SKM-1 (cell line): ENCODE data around the gene C13orf42.

Experiments used
- DNase-seq: peaks from one replicate; lab custom pipeline; 2025; ENCODE audit not compliant: unreplicated experiment; lab: John Stamatoyannopoulos, UW

Gene C13orf42

GRCh38 chr13:51067210-51067701 lies 43.8 kb downstream of the C13orf42 start:
- DNase-seq: no peak

GRCh38 chr13:51066091-51066831 lies 44.8 kb downstream of the C13orf42 start:
- no peak for DNase-seq

- DNase-seq: no peak
Observed at GRCh38 chr13:51065372-51066090, 45.5 kb downstream of the C13orf42 start.

- no peak for DNase-seq
Observed at GRCh38 chr13:51064753-51065152, 46.3 kb downstream of the C13orf42 start.

GRCh38 chr13:51063909-51064308 lies 47.2 kb downstream of the C13orf42 start:
- DNase-seq: no peak

GRCh38 chr13:51058461-51059167 lies 52.5 kb downstream of the C13orf42 start:
- no peak for DNase-seq

GRCh38 chr13:51057906-51058305 lies 53.2 kb downstream of the C13orf42 start:
- DNase-seq: no peak

- no peak for DNase-seq
Observed at GRCh38 chr13:51057001-51057400, 54.1 kb downstream of the C13orf42 start.

- DNase-seq: no peak
Observed at GRCh38 chr13:51052581-51052980, 58.5 kb downstream of the C13orf42 start.

GRCh38 chr13:51050021-51050830 lies 60.8 kb downstream of the C13orf42 start:
- DNase-seq: no peak

GRCh38 chr13:51048616-51049015 lies 62.5 kb downstream of the C13orf42 start:
- DNase-seq: no peak

- DNase-seq: no peak
Observed at GRCh38 chr13:51048166-51048461, 63.0 kb downstream of the C13orf42 start.

- no peak for DNase-seq
Observed at GRCh38 chr13:51047434-51048165, 63.5 kb downstream of the C13orf42 start.

GRCh38 chr13:51045451-51045850 lies 65.6 kb downstream of the C13orf42 start:
- no peak for DNase-seq

- no peak for DNase-seq
Observed at GRCh38 chr13:51044023-51044665, 66.9 kb downstream of the C13orf42 start.

- no peak for DNase-seq
Observed at GRCh38 chr13:51043310-51043709, 67.8 kb downstream of the C13orf42 start.

- DNase-seq: no peak
Observed at GRCh38 chr13:51041710-51042109, 69.4 kb downstream of the C13orf42 start.

- DNase-seq: no peak
Observed at GRCh38 chr13:51041126-51041525, 69.9 kb downstream of the C13orf42 start.

GRCh38 chr13:51040431-51040830 lies 70.6 kb downstream of the C13orf42 start:
- DNase-seq: no peak

GRCh38 chr13:51036418-51036817 lies 74.7 kb downstream of the C13orf42 start:
- DNase-seq: no peak
